ENCODE measurements around the gene PPP1R37.

The PPP1R37 gene

DNA sequence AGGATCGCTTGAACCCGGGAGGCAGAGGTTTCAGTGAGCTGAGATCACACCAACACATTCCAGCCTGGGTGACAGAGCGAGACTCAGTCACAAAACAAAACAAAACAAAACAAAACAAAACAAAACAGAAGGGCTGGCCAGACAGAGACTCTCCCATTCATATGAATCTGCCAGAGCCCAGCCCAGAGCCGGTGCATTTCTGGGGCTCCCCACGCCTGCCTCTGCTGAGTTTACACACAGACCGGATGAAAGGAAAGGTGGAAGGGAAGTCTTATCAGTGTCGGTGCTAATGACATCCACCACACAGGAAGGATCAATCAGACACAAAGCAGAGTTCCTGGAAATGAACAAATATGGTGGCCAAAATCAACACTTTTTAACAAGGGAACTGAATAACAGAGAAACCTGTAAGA is 78.2 kb downstream of the PPP1R37 start:
- no peak for DNase-seq

DNA sequence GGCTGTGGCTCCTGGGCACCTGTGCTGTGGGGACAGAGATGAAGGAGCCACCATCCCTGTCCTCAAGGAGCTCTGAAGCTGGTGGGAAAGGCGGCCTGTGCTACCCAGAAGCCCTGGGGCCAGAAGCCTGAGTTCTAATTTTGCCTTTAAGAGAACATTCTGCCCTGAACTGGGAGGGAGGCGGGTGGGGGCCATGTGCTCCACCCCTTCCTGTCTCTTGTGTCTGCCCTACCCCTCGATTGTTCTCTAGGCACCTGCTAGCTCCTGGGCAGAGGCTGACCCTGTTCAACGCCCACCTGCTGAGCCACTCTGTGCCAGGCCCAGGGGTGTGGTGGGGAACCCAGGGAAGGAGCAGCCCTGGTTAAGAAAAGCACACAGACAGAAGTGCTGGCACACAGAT is 79.2 kb downstream of the PPP1R37 start:
- DNase-seq: no peak

DNA sequence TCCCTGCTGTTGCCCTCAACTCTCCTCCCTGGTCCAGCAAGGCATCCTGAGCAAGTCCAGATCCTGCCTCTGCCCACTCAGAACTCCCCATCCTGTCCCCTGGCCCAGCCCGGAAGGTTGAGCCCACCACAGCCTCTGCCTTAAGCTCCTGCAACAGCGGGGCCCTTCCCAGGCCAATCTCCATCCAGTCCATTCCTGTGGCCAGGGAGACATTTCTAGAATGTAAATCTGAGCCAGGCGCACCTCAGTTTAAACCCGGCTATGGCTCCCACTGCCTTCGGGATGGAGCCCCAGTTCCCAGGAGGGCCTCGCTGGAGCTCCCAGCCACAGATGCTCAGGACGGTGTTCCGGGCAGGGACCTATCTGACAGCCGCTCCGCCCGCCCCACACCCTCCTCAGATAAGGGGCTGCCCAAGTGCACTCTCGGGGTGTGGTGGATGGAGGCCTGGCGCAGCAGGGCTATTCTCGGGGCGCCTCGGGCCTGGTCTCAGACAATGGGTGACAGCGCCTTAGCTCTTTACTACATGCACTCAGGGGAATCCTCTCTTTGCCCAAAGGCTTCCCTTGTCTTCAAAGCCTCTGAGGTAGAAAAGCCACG is 79.7 kb downstream of the PPP1R37 start:
- no peak for DNase-seq

DNA sequence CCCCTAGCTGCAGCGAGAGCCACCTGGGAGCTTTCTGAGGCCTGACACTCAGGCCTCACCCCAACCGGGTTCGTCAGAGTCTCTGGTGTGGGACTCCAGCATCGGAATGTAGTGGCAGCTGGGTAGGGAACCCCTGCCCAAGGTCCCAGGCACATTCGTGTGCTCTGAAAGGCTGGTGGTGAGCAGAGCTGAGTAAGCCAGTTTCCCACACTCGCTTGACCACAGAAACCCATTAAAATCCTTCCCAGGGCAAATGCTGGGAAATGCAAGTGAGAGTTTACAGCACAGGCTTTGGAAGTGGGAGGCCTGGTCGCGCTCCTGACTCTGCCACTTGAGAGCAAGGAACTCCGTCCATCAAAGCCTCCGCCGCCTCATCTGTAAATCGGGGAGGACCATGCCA is 80.8 kb downstream of the PPP1R37 start:
- no peak for DNase-seq

DNA sequence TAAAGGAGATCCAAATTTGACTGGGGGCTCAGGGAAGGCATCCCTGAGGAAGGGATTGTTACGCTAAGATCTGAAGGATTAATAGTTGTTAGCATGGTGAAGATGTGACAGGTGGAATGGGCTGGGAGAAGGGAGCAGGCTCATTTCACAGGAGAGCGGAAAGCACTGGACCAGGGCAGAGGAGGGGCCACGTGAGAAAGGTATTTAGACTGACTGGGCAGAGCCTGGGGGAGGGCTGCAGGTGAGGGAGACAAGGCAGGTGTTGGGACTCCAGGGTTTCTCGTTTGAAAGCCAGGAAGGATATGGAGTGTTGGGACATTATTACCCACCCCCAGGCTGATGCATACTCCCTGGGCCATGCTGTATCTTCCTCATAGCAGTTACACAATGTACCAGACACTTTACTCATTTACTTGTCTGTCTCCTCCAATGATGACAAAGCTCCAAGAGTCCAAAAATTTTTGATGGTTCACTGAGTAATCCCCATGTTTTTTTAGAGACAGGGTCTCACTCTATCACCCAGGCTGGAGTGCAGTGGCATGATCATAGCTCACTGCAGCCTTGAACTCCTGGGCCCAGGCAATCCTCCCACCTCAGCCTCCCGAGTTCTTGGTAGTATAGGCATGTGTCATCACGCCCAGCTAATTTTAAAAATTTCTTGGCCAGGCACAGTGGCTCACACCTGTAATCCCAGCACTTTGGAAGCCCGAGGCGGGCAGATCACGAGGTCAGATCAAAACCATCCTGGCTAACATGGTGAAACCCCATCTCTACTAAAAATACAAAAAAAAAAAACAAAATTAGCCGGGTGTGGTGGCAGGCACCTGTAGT is 82.8 kb downstream of the PPP1R37 start:
- DNase-seq: peak; percentile 16

DNA sequence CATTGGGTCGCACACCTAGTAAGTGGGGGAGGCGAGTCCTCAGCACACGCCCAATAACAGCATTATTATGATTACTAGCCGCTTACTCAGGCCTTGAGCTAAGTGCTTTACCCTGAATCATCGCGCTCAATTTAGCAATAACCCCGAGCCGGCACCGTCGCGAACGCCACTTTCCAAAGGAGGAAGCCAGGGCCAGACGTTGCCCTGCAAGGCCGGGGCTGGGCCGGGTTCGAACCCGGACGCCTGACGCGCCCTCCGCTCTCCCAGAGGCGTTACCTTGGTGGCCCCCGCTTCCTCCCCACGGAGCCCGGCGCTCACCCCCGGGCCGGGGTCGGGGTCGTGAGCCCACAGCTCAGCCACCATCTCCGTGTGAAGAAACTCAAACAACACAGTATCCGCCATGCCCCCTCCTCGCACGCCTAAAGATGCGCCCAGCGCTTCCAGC is 84.9 kb downstream of the PPP1R37 start, which contains the start of gene TRAPPC6A:
TRAPPC6A (minus strand) TSS at position 421 of the 445 bp plus-strand sequence; CDS start at position 402, 19 bp downstream.
- peak; percentile 35 for DNase-seq

DNA sequence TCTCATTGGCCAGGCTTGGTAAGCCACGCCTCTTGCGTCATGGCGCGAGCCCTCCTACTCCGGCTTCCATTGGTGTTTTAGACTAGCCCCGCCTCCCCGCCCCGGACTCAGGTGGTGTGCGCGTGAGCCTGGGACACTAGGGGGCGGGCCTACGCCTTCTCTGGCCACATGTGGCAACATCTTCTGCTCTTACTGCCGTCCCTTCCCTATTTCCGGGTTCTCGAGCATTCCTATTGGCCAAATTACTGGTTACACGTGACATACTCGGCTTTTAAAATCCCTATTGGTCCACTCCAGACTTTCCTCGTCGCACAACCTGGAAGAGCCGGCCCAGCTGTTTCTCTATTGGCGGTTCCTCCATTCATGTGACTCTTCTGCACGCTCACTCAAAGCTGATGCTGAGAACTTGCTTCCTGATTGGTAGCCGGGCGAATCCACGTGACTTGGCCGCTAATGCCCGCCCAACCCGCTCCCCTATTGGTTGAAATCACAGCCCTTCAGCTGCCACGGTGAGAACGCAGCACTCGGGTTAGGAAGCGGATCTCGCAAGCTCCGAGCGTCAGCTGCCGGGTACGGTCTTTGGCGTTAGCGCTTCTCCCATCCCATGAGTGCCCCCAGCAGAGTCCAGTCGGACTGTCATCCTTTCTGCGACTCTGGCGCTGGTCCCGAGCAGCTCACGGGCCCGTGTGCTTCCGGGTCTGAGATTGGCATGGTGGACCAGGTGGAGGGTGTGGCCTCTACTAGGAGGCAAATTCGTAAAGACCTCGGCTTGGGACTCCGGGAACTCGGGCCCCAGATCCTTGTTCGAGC is 85.5 kb downstream of the PPP1R37 start, which contains the start of gene BLOC1S3:
BLOC1S3 (plus strand) TSS at position 523 of the 810 bp plus-strand sequence. CDS start 513 bp downstream, outside the sequence.
- peak; percentile 100 for DNase-seq

DNA sequence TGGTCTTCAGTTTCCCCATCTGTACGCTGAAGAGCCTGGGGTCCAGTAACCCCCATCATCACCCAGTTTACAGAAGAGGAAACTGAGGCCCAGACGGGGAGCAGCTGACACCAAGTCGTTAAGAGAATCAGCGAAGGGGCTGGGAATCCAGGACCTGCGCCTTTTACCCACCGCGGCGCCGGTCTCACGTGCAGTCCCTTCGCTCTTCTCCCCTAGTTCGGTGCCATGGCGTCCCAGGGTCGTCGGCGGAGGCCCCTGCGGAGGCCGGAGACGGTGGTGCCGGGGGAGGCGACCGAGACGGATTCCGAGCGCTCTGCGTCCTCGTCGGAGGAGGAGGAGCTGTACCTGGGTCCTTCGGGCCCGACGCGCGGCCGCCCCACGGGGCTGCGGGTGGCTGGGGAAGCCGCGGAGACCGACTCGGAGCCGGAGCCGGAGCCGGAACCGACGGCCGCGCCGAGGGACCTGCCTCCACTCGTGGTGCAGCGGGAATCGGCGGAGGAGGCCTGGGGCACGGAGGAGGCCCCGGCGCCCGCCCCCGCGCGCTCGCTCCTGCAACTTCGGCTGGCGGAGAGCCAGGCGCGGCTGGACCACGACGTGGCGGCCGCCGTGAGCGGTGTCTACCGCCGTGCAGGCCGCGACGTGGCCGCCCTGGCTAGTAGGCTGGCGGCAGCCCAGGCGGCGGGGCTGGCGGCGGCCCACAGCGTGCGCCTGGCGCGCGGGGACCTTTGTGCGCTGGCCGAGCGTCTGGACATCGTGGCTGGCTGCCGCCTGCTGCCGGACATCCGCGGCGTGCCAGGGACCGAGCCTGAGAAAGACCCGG is 86.3 kb downstream of the PPP1R37 start:
- DNase-seq: no peak

DNA sequence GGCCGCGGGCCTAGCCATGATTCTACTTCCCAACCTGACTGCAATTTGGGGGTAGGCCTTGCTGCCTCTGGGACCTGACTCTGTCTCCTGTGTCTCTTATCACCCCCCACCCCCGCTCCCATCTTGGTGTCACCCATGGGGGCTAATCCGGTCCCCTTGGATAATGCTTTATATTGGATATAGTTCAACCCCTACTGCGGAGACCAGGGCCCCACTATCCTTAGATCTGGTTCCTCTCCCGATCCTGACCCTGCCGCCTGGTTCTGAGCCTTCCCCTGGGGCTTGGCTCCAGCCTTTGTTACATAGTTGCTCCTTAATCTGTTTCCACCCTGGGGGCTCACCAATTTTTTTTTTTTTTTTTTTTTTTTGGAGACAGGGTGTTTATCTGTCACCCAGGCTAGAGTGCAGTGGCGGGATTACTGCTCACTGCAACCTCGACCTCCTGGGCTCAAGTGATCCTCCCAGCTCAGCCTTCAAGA is 87.0 kb downstream of the PPP1R37 start:
- no peak for DNase-seq

DNA sequence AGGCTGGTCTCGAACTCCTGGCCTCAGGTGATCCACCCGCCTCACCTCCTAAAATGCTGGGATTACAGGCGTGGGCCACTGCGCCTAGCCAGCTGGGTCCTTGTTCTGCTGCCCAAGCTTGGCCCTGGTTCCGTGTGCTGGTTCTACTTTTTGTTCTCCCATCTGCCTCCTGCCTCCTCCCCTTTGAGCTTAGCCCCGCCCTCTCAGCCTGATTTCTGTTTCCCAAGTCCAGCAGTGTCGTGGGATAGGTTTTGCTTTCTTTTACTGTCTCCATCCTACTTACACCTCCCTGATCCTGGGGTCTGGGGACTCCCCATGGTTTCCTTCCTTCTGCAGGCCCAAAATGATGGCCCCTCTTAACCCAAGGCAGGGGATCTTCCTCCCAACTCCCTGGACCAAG is 88.0 kb downstream of the PPP1R37 start:
- DNase-seq: no peak

GRCh38 chr19:45182758-45183157 is 89.8 kb downstream of the PPP1R37 start:
- DNase-seq: no peak

DNA sequence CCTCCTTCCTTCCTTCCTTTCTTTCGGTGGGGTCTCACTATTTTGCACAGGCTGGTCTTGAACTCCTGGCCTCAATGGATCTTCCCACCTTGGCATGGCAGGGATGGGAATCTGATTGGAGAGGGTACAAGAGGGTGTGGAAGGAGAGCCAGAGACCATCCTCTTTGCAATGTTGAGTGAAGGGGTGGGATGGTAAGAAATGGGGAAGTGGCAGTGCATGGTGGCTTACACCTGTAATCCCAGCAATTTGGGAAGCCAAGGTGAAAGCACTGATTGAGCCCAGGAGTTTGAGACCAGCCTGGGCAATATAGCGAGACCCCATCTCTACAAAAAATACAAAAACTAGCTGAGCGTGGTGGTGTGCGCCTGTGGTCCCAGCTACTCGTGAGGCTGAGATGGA is 91.1 kb downstream of the PPP1R37 start:
- no peak for DNase-seq

GRCh38 chr19:45186509-45187334 is 93.7 kb downstream of the PPP1R37 start:
- no peak for DNase-seq

- DNase-seq: peak; percentile 57
Measured at GRCh38 chr19:45187421-45188100, 94.6 kb downstream of the PPP1R37 start.

GRCh38 chr19:45189971-45190370 is 97.0 kb downstream of the PPP1R37 start:
- DNase-seq: no peak

DNA sequence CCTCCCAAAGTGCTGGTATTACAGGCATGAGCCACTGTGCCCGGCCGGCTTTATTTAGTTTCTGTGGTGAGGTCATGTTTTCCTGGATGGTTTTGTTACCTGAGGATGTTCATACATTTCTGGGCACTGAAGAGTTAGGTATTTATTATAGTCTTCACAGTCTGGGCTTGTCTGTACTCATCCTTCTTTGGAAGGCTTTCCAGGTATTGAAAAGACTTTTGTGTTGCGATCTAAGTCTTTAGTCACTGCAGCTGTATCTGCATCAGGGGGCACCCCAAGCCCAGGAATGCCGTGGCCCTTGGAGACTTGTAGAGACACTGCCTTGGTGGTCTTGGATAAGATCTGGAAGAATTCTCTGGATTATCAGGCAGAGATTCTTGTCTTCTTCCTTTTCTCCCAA is 98.4 kb downstream of the PPP1R37 start:
- no peak for DNase-seq

- DNase-seq: no peak
Measured at GRCh38 chr19:45195764-45196163, 102.8 kb downstream of the PPP1R37 start.
